T-helper 17 cell (primary cell): Measurements from ENCODE around the gene CTNNA2. TPM values are rescaled to one million over a fixed set of nuclear protein-coding genes. Genes with fewer than 3 reads are reported as not detected.

Source experiments
- ATAC-seq: fragments of 150-1000 bp; cut with Tn5 transposase; 2 replicates; pipeline ENCODE4 v1.10.0; 2021; ENCODE audit warnings: mild to moderate bottlenecking, moderate library complexity
- DNase-seq, 3 donors: peaks; one replicate each; pipeline versions ENCODE4 v3.0.0 to v3.0.0-alpha.2; 2020 to 2021
- H3K9me3 ChIP-seq: one replicate; pipeline ENCODE4 v1.7.0; 2013; ENCODE audit warnings: low read length, mild to moderate bottlenecking; ENCODE audit not compliant: control insufficient read depth, poor library complexity, severe bottlenecking
- H3K27ac Mint-ChIP-seq: one replicate; pipeline ENCODE4 v1.8.0; 2022; ENCODE audit warnings: mild to moderate bottlenecking, moderate library complexity, mixed read lengths
- H3K27me3 Mint-ChIP-seq: one replicate; pipeline ENCODE4 v1.8.0; 2022; ENCODE audit warnings: mixed read lengths
- H3K36me3 Mint-ChIP-seq: one replicate; pipeline ENCODE4 v1.8.0; 2022; ENCODE audit warnings: low read depth, mixed read lengths
- H3K4me1 Mint-ChIP-seq: one replicate; pipeline ENCODE4 v1.8.0; 2022; ENCODE audit warnings: mild to moderate bottlenecking, mixed read lengths
- H3K4me3 Mint-ChIP-seq: one replicate; pipeline ENCODE4 v1.8.0; 2022; ENCODE audit warnings: mild to moderate bottlenecking, moderate library complexity, mixed read lengths
- total RNA-seq, 4 donors: library from RNA in 2 of 4; stranded (reverse) in 2 of 4; gene quantifications; one replicate each; pipeline ENCODE4 v1.2.3 and lab custom pipeline; 2022 to 2026

Gene CTNNA2
- total RNA-seq, 2 donors from 2014 or later = not detected

DNA sequence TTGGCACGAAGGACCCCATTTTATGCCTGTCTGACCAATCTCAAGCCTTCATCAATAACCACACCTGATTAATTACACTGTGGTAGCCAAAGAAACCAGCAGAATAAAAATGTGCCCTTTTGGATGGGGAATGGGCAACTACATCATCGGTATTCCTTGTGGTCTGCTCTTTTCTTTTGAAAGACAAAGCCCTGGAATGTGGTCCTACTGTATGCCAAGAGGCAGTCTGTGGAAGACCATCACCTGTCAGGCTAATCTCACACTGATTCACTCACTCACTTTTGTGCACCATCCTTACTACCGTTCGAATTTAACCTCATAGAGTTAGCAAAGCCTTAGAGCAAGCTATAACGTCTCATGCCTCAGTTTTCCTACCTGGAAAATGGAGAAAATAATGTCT lies 1066.9 kb downstream of the CTNNA2 start:
- no peak overlapping the region for H3K4me3 Mint-ChIP-seq

DNA sequence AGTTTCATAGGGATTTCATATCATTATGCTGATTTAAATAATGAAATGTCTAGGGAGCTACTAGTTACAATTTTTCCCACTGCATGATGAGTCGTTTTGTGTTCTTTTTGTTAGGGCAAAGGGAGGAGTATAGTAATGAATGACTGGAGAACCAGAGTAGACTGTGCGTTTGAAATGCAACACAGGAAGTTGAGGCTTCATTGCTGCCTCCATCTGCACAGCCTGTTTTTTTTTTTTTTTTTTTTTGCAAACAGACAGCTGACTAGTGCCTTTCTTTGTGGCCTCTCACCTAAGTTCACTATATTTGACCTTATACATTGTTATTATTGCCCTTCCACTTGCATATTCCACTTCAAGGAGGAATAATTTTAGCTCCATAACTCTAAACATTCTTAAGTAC lies 1078.4 kb downstream of the CTNNA2 start:
- DNase-seq = no peak
- H3K9me3 ChIP-seq = no peaks in the 10 kb centered on the region
- no peaks in the 10 kb centered on the region for H3K27me3 Mint-ChIP-seq
- no peaks in the 10 kb centered on the region for H3K36me3 Mint-ChIP-seq
- no peak overlapping the region for H3K4me3 Mint-ChIP-seq
- no peak overlapping the region for H3K27ac Mint-ChIP-seq
- no peak for ATAC-seq
- no peaks in the 10 kb centered on the region for H3K4me1 Mint-ChIP-seq

More for the DNA sequence above, 1066.9 kb downstream of the CTNNA2 start:
- no peaks in the 10 kb centered on the region for H3K36me3 Mint-ChIP-seq
- DNase-seq = no peak
- no peak for ATAC-seq
- no peak overlapping the region for H3K27ac Mint-ChIP-seq
- H3K27me3 Mint-ChIP-seq = no peaks in the 10 kb centered on the region
- no peaks in the 10 kb centered on the region for H3K4me1 Mint-ChIP-seq
- H3K9me3 ChIP-seq = no peaks in the 10 kb centered on the region

DNA sequence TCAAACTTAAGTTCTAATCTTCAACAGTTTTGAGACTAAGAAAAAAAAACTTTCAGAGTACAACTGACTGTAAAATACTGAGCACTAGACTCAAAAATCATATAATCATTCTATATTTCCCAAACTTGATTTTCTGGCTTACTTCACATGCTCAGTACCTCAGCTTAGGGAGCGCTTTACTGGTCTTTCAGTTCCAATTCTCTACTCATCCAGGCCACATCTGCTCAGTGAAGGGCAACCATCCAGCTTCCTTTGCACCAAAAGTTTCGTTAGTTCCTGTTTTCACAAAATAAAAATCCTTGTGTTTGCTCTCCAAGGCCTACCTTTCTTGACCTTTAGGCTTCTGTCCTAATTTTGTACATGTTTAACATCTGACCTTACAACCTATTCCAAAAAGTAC lies 1079.3 kb downstream of the CTNNA2 start:
- H3K27me3 Mint-ChIP-seq = no peaks in the 10 kb centered on the region
- no peaks in the 10 kb centered on the region for H3K4me1 Mint-ChIP-seq
- H3K27ac Mint-ChIP-seq = no peak overlapping the region

DNA sequence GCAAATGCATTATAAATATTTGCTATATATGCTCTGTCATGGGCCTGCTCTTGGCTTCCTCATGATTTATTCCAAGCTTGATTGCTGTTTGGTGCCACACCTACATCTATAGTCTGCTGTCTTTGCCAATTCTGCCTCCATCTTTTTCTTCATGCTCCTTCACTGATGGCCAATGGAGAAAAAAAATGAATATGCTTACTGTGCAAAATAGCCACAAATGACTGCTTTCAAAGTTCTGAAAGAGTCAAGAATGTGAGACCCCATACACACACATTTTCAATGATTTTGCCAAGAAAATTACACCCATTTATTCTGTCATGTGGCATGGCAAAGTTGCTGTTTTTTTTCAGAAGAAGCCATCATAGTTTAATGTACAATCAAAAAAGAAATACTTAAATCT lies 1097.3 kb downstream of the CTNNA2 start:
- no peak for DNase-seq
- Mint-ChIP-seq H3K27me3 (no peaks in the 10 kb centered on the region), H3K4me1 (no peaks in the 10 kb centered on the region), H3K27ac (no peak overlapping the region), H3K4me3 (no peak overlapping the region), H3K36me3 (no peaks in the 10 kb centered on the region)
- no peaks in the 10 kb centered on the region for H3K9me3 ChIP-seq
- no peak for ATAC-seq

More for the DNA sequence above, 1079.3 kb downstream of the CTNNA2 start:
- no peaks in the 10 kb centered on the region for H3K9me3 ChIP-seq
- Mint-ChIP-seq H3K36me3 (no peaks in the 10 kb centered on the region), H3K4me3 (no peak overlapping the region)
- ATAC-seq = no peak
- DNase-seq = no peak

DNA sequence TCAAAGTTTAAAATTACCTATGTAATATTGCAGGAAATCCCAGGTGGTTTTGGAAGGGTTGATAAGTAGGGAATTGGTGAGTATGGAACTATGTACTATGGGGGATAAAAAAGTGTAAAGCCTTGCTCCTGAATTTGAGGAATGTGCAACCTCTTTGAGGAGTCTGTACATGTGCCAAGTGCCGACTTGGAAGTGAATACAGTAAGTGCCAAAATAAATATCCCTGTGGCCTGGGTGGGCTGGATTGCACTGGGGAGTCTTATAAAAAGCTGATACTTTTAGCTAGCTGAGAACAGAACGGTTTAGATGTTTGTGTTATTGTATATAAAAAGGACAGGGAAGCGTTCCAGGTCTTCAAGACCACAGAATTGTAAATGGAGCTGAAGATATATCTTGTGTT lies 1108.8 kb downstream of the CTNNA2 start:
- Mint-ChIP-seq H3K4me3 (no peak overlapping the region), H3K36me3 (no peaks in the 10 kb centered on the region), H3K4me1 (no peaks in the 10 kb centered on the region), H3K27ac (no peak overlapping the region), H3K27me3 (no peaks in the 10 kb centered on the region)
- no peak for ATAC-seq
- no peaks in the 10 kb centered on the region for H3K9me3 ChIP-seq
- no peak for DNase-seq

DNA sequence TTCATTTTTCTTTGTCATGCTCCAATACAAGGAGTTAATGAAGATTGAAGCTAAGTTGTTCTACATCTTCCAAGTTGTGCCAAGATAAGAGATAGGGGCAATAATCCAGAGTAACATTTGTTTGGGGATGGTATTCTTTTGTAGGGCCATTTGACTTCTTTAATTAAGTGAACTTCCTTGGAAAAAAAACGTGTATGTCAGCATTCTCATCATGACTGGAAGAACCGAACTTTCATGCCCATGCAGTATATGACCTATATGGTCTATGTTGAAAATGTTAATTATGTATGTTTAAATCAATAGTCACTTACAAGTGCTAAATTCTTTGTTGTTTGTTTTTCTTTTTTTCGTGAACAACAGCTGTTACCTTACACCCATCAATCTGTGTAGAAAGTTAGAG lies 1111.2 kb downstream of the CTNNA2 start:
- H3K9me3 ChIP-seq = no peaks in the 10 kb centered on the region
- no peak overlapping the region for H3K27ac Mint-ChIP-seq
- ATAC-seq (no peak), DNase-seq (no peak)
- no peak overlapping the region for H3K4me3 Mint-ChIP-seq
- no peaks in the 10 kb centered on the region for H3K36me3 Mint-ChIP-seq
- H3K4me1 Mint-ChIP-seq = no peaks in the 10 kb centered on the region
- no peaks in the 10 kb centered on the region for H3K27me3 Mint-ChIP-seq

DNA sequence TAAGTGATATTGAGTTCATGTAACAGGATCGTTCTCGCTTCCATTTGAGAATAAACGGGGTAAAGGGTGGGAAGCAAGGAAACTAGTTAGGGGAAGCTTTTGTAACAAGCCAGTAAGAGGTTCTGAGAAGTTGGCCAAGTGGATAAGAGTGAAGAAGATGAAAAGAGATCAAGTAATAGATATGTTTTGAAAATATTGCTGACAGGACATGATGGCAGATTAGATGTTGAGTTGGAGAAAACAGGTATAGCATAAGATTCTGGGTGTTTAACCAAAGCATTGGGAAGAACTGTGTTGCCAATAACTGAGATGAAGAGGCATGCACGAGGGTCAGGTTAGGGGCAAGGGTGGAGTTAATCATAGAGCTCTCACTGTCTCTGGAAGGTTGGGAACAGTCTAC lies 1121.7 kb downstream of the CTNNA2 start:
- Mint-ChIP-seq H3K36me3 (no peaks in the 10 kb centered on the region), H3K27ac (no peak overlapping the region), H3K4me3 (no peak overlapping the region), H3K4me1 (no peaks in the 10 kb centered on the region), H3K27me3 (no peaks in the 10 kb centered on the region)
- no peak for DNase-seq
- no peaks in the 10 kb centered on the region for H3K9me3 ChIP-seq
- ATAC-seq = no peak

DNA sequence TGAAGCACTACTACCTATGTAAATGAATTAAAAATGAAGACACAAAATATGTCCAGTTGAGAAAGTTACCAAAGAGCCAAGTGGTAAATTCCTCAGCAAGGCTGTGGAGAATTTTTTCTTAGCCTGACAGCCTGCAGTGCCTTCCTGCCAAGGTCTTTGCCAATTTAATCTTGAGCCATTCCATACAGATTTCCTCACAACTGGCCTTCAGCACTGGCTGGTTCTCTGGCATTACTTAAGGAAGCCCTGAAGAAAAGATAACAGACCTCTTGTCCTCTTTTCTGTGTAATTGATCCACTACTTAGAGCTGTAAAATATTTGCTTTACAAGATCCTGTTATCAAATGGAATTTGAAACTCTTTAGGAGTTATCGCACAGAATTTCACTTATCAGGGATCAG lies 1125.9 kb downstream of the CTNNA2 start:
- Mint-ChIP-seq H3K36me3 (no peaks in the 10 kb centered on the region), H3K27ac (no peak overlapping the region), H3K27me3 (no peaks in the 10 kb centered on the region), H3K4me3 (no peak overlapping the region), H3K4me1 (no peaks in the 10 kb centered on the region)
- ATAC-seq = no peak
- DNase-seq = no peak
- no peaks in the 10 kb centered on the region for H3K9me3 ChIP-seq

DNA sequence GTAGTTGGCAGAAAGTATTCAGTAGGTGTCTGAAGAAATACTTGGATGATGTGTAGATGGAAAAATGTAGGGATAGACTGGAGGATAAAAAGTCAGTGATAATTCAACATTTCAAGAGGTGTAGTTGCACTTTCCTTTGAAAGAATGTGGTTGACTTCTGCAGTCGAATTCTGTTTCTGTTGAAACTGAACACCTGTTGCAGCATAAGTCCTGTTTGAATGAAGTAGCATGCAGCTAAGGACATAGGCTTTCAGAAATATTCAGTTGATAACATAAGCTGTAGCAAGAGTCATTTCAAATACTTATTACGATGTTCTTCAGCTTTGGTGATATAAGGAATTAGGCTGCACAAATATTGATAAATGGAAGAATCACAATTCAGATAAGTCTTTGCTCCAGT lies 1129.6 kb downstream of the CTNNA2 start:
- ATAC-seq (no peak), DNase-seq (no peak)
- H3K27me3 Mint-ChIP-seq = no peaks in the 10 kb centered on the region
- no peak overlapping the region for H3K27ac Mint-ChIP-seq
- H3K9me3 ChIP-seq = no peaks in the 10 kb centered on the region
- no peak overlapping the region for H3K4me3 Mint-ChIP-seq
- no peaks in the 10 kb centered on the region for H3K4me1 Mint-ChIP-seq
- no peaks in the 10 kb centered on the region for H3K36me3 Mint-ChIP-seq

DNA sequence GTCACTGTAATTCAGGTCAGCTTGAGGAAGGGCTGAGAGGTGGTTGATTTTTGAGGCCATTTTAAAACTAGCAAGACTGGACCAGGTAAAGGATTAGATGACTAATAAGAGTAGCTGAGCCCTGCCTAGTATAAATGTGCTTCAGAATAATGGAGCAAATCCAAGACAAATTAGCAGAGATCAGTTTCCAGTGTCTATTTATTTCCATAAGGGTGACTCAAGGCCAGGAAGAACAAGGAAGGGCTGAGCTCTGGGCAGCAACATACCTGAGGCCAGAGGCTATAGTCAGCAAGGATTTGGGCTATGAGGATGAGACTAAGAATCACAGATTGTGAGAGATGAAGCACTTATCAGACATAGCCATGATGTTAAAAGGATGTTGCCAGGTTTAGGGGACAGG lies 1130.7 kb downstream of the CTNNA2 start:
- no peaks in the 10 kb centered on the region for H3K4me1 Mint-ChIP-seq
- H3K27ac Mint-ChIP-seq = no peak overlapping the region
- H3K27me3 Mint-ChIP-seq = no peaks in the 10 kb centered on the region
- H3K36me3 Mint-ChIP-seq = no peaks in the 10 kb centered on the region
- DNase-seq (no peak), ATAC-seq (no peak)
- H3K4me3 Mint-ChIP-seq = no peak overlapping the region
- no peaks in the 10 kb centered on the region for H3K9me3 ChIP-seq

DNA sequence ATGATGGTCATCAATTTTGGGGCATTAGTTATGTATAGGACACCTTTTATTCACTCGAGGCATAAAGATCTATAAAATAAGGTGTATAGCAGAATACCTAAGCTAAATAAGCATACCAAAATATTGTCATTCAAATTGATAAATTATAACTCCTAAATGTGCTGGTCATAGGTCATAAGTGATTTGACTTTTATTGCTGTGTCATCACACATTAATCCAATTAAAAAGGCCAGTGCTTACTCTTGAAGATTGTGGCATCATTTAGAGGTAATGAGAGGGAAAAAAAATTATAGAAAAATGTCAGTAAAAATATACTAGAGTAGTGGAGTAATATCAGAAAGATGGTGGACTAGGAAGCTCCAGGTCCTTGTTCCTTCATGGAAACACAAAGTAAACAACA lies 1138.6 kb downstream of the CTNNA2 start:
- ATAC-seq (no peak), DNase-seq (no peak)
- Mint-ChIP-seq H3K36me3 (no peaks in the 10 kb centered on the region), H3K27ac (no peak overlapping the region), H3K4me1 (no peaks in the 10 kb centered on the region), H3K27me3 (no peaks in the 10 kb centered on the region), H3K4me3 (no peak overlapping the region)
- no peaks in the 10 kb centered on the region for H3K9me3 ChIP-seq

DNA sequence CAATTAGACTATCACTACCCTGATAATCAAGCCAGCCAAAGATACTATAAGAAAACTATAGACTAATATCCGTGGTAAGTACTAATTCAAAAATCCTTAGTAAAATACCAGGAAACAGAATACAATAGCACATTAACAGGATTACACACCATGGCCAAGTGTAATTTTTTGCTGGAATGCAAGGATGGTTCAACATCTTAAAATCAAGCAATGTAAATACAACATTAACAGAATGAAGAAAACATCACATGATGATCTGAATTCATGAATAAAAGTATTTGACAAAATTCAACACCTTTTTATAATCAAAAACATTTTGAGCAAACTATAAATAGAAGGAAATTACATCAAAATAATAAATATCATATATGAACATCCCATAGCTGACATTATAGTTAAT lies 1142.4 kb downstream of the CTNNA2 start:
- DNase-seq (no peak), ATAC-seq (no peak)
- Mint-ChIP-seq H3K27me3 (no peaks in the 10 kb centered on the region), H3K4me1 (no peaks in the 10 kb centered on the region), H3K4me3 (no peak overlapping the region), H3K27ac (no peak overlapping the region), H3K36me3 (no peaks in the 10 kb centered on the region)
- no peaks in the 10 kb centered on the region for H3K9me3 ChIP-seq

DNA sequence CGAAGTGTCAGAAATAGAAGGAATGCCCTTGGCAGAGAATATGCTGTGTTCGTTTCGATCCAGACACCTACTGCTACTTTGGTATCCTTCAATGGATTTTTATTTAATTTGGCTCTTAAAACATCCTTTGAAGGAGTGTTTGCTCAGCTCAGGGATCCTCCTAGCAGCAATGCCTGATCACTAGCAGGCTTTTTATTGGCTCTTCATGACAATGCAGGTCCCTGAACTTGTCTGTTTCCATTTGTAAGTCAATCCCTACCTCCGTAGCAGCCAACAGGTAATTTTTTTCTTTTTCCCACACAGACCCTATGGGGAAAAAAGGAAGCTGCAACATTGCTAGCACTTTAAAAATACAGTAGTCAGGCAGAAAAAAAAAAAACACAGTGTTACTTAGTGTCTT lies 1157.9 kb downstream of the CTNNA2 start:
- Mint-ChIP-seq H3K36me3 (no peaks in the 10 kb centered on the region), H3K4me1 (no peaks in the 10 kb centered on the region), H3K27me3 (no peaks in the 10 kb centered on the region), H3K4me3 (no peak overlapping the region), H3K27ac (no peak overlapping the region)
- no peaks in the 10 kb centered on the region for H3K9me3 ChIP-seq
- ATAC-seq = no peak
- DNase-seq = no peak

DNA sequence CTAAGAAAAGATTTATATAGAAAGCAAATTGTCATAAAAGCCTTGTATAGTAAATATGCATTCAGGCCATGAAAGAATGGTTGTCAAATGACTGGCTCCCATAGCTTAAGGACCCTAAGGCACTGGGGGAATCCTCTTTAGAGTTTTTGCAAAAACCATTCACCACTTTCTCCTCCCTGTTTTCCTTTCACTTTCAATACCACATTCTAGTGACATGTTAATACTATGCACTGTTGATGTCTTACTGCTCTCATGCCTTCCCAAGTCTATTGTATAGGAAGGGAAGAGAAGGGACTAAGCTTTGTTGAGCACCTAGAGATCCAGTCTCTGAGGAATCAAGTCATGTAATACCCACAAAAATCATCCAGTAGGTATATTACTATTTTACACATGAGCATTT lies 1174.7 kb downstream of the CTNNA2 start:
- Mint-ChIP-seq H3K4me3 (no peak overlapping the region), H3K27me3 (no peaks in the 10 kb centered on the region), H3K27ac (no peak overlapping the region), H3K4me1 (no peaks in the 10 kb centered on the region), H3K36me3 (no peaks in the 10 kb centered on the region)
- DNase-seq (no peak), ATAC-seq (no peak)
- H3K9me3 ChIP-seq = no peaks in the 10 kb centered on the region

DNA sequence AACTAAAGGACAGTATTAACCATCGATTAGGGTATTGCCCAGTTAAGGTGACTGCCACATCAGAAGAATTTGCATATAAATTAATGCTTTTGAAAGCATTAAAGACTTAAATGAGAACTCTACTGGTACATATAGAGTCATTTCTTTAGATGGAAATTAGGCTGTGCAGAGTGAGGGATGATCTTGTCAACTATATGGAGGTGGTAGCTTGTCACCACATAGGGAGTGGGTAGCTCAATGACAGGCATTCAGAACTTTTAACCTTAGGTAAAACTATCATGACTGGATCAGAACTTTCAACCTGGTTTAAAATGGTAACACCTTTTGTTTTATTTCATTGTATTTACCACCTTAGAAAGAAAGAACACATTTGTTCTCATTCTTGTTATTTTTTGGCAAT lies 1176.3 kb downstream of the CTNNA2 start:
- H3K9me3 ChIP-seq = no peaks in the 10 kb centered on the region
- no peaks in the 10 kb centered on the region for H3K36me3 Mint-ChIP-seq
- H3K4me3 Mint-ChIP-seq = no peak overlapping the region
- H3K27me3 Mint-ChIP-seq = no peaks in the 10 kb centered on the region
- DNase-seq (no peak), ATAC-seq (no peak)
- no peak overlapping the region for H3K27ac Mint-ChIP-seq
- H3K4me1 Mint-ChIP-seq = no peaks in the 10 kb centered on the region
